IMR-90 (cell line): ENCODE measurements around the gene CARD8.
"Not testable (repeated sequence)": the region's sequence is repeated elsewhere in the genome, so short reads cannot be mapped to it uniquely, and the experiment has no call there.

Source experiments
- CHD1 ChIP-seq: IDR thresholded peaks from 2 replicates; pipeline ENCODE4 v1.6.1; 2012; ENCODE audit warnings: low read depth, low read length, improper control_type of control experiment
- POLR2A ChIP-seq: IDR thresholded peaks from 2 replicates; pipeline ENCODE4 v1.6.1; 2012; ENCODE audit warnings: mild to moderate bottlenecking, low read depth, low read length
- RFX5 ChIP-seq: IDR thresholded peaks from 2 replicates; pipeline ENCODE4 v1.8.0; 2012; ENCODE audit warnings: low read depth, mild to moderate bottlenecking, low read length, moderate library complexity
- TF ChIP-seq, protein P1 (sequence below): conservative IDR thresholded peaks from 2 replicates; pipeline ENCODE4 v1.5.1; 2012; ENCODE audit warnings: mild to moderate bottlenecking, low read depth, low read length, improper control_type of control experiment

DNA sequence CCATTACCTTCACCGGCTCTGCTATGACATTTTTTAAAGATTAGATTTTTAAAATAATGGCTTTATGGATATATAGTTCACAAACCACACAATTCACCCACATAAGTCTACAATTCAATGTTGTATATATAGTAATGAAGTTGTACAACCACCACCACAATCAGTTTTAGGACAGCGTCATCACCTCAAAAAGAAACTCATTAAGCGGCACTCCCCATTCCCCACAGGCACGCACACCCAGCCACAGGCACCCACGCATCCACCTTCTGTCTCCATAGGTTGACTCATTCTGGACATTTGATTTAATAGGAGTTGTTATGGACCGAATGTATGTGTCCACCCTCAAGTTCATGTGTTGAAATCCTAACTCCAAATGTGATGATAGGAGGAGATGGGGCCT is 13.9 kb downstream of the CARD8 start:
- TF ChIP-seq, protein P1, sequence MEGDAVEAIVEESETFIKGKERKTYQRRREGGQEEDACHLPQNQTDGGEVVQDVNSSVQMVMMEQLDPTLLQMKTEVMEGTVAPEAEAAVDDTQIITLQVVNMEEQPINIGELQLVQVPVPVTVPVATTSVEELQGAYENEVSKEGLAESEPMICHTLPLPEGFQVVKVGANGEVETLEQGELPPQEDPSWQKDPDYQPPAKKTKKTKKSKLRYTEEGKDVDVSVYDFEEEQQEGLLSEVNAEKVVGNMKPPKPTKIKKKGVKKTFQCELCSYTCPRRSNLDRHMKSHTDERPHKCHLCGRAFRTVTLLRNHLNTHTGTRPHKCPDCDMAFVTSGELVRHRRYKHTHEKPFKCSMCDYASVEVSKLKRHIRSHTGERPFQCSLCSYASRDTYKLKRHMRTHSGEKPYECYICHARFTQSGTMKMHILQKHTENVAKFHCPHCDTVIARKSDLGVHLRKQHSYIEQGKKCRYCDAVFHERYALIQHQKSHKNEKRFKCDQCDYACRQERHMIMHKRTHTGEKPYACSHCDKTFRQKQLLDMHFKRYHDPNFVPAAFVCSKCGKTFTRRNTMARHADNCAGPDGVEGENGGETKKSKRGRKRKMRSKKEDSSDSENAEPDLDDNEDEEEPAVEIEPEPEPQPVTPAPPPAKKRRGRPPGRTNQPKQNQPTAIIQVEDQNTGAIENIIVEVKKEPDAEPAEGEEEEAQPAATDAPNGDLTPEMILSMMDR: not testable (repeated sequence)
- TF ChIP-seq RFX5, POLR2A, CHD1: not testable (repeated sequence)
